Neural cell (in vitro differentiated cells): Measurements from ENCODE around the gene DTX3L.

Experiments used
- EZH2 ChIP-seq: fragments of 200-600, 300-800 bp; shearing (Covaris generic), sonication (generic); IDR thresholded peaks from 2 replicates; pipeline ENCODE4 v1.6.1; 2014; ENCODE audit warnings: antibody characterized with exemption, low read length, borderline replicate concordance, mild to moderate bottlenecking; ENCODE audit not compliant: insufficient read depth, poor library complexity, severe bottlenecking
- MXI1 ChIP-seq: fragments of 450-650 bp; conservative IDR thresholded peaks from 2 replicates; pipeline ENCODE4 v1.6.1; 2014; ENCODE audit warnings: antibody characterized with exemption, mild to moderate bottlenecking; ENCODE audit not compliant: poor library complexity, severe bottlenecking
- POLR2AphosphoS5 ChIP-seq: IDR thresholded peaks from 2 replicates; pipeline ENCODE4 v1.6.1; 2012
- RAD21 ChIP-seq: fragments of 450-650 bp; conservative IDR thresholded peaks from 2 replicates; pipeline ENCODE4 v1.6.1; 2014; ENCODE audit warnings: antibody characterized with exemption, mild to moderate bottlenecking, moderate library complexity
- SMC3 ChIP-seq: fragments of 450-650 bp; conservative IDR thresholded peaks from 2 replicates; pipeline ENCODE4 v1.6.1; 2014; ENCODE audit warnings: antibody characterized with exemption, mild to moderate bottlenecking, moderate library complexity; ENCODE audit not compliant: poor library complexity
- TF ChIP-seq, protein P1 (sequence below): fragments of 450-650 bp; IDR thresholded peaks from 2 replicates; pipeline ENCODE4 v1.5.1; 2014; ENCODE audit warnings: antibody characterized with exemption, mild to moderate bottlenecking, moderate library complexity; ENCODE audit not compliant: poor library complexity, severe bottlenecking

DNA sequence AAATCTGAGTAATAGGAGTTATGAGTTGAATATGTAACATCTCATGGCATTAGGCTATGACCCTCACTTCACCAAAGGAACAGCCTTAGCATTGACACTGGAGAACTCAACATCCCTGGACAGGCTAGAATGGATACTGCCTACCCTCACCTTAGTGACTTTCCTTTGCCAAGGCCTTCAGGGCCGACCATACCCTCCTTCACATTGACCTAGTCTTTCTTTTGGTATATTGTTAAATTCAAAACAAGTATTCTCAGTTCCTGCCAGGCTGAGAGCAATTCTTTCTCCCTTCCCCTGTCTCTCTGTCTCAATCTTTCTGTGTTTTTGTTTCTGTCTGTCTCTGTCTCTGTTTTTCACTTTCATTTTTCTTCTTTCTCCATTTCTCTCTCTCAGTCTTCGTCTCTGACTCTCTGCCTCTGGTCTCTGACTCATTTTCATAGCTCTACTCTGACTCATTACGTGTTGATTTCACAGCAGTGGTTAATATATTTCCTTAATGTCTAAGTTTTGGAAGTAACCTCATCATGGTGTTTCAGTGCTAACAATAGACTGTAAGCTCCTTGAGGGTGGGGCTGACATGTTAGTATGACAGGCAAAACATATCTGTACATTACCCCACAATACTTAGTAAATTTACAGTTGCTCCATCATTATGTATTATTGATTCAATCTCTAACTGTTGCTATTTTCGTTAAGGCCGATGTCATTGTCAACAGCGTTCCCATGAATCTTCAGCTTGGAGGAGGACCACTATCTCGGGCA, 45.8 kb downstream of the DTX3L start:
- TF ChIP-seq POLR2AphosphoS5 (no peak), EZH2 (no peak), RAD21 (no peak), SMC3 (no peak), MXI1 (no peak)
- TF ChIP-seq, protein P1, sequence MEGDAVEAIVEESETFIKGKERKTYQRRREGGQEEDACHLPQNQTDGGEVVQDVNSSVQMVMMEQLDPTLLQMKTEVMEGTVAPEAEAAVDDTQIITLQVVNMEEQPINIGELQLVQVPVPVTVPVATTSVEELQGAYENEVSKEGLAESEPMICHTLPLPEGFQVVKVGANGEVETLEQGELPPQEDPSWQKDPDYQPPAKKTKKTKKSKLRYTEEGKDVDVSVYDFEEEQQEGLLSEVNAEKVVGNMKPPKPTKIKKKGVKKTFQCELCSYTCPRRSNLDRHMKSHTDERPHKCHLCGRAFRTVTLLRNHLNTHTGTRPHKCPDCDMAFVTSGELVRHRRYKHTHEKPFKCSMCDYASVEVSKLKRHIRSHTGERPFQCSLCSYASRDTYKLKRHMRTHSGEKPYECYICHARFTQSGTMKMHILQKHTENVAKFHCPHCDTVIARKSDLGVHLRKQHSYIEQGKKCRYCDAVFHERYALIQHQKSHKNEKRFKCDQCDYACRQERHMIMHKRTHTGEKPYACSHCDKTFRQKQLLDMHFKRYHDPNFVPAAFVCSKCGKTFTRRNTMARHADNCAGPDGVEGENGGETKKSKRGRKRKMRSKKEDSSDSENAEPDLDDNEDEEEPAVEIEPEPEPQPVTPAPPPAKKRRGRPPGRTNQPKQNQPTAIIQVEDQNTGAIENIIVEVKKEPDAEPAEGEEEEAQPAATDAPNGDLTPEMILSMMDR, result no peak
